H1 (cell line): ENCODE measurements around the gene RIPOR3. TPM values are rescaled to one million over a fixed set of nuclear protein-coding genes. Genes with fewer than 3 reads are reported as not detected.
A peak's percentile ranks its signal among the peaks of the same experiment; 100 is the strongest.

Experiments used
- CTCF ChIA-PET: fragments of 300-600 bp; sonication (Branson Sonifier 250); formaldehyde crosslinking; loops from one replicate; lab custom pipeline; 2021; ENCODE audit not compliant: partially characterized antibody; lab: Charles Lee
- POLR2A ChIA-PET: fragments of 300-600 bp; sonication (Branson Sonifier 250); formaldehyde crosslinking; loops from one replicate; lab custom pipeline; 2021; ENCODE audit warnings: inconsistent platforms; ENCODE audit not compliant: partially characterized antibody; lab: Charles Lee
- DNase-seq, 2 experiments: peaks; one replicate each; pipeline versions ENCODE4 v3.0.0 to v3.0.0-alpha.2; 2010 to 2022; ENCODE audit warnings: low spot score in 2 of 2, low read depth in 1 of 2, mixed read lengths in 1 of 2
- FAIRE-seq: peaks from 2 replicates; lab custom pipeline; 2011; peaks lifted over from hg19 to GRCh38; lab: Jason Lieb, UNC
- H2AFZ ChIP-seq: 2 replicates; pipeline ENCODE4 v1.8.1; 2012; ENCODE audit warnings: low read length, inconsistent platforms
- H2AK5ac ChIP-seq: 2 replicates; pipeline ENCODE4 v1.6.1; 2013; ENCODE audit warnings: low read depth, low read length
- H2BK120ac ChIP-seq: replicated peaks from 2 replicates; pipeline ENCODE3; 2013; ENCODE audit warnings: low read depth, low read length, inconsistent platforms
- H2BK12ac ChIP-seq: 2 replicates; pipeline ENCODE4 v1.6.1; 2013; ENCODE audit warnings: low read depth, low read length
- H2BK15ac ChIP-seq: 2 replicates; pipeline ENCODE4 v1.6.1; 2013; ENCODE audit warnings: low read length
- H2BK20ac ChIP-seq: 2 replicates; pipeline ENCODE4 v1.6.1; 2013; ENCODE audit warnings: low read length
- H2BK5ac ChIP-seq: 2 replicates; pipeline ENCODE4 v1.6.1; 2013; ENCODE audit warnings: low read depth, low read length
- H3K14ac ChIP-seq: 2 replicates; pipeline ENCODE4 v1.6.1; 2013; ENCODE audit warnings: inconsistent platforms; ENCODE audit not compliant: insufficient read length
- H3K18ac ChIP-seq: 2 replicates; pipeline ENCODE4 v1.6.1; 2013; ENCODE audit warnings: low read length; ENCODE audit errors: extremely low read depth
- H3K23ac ChIP-seq: 2 replicates; pipeline ENCODE4 v1.6.1; 2013; ENCODE audit warnings: inconsistent platforms; ENCODE audit not compliant: insufficient read length
- H3K23me2 ChIP-seq: 2 replicates; pipeline ENCODE4 v1.6.1; 2013; ENCODE audit warnings: low read depth, low read length
- H3K27ac ChIP-seq: 2 replicates; pipeline ENCODE4 v1.6.1; 2011; ENCODE audit warnings: low read depth, low read length, inconsistent platforms
- H3K27me3 ChIP-seq, 4 experiments: replicated peaks in 1 of 4; 1 replicate in 1 of 4; 2 replicates in 3 of 4; pipeline versions ENCODE4 v1.6.1 to v1.8.1; 2011 to 2013; ENCODE audit warnings: low read length in 3 of 4, mild to moderate bottlenecking in 3 of 4, inconsistent platforms in 2 of 4, mixed read lengths in 2 of 4, moderate library complexity in 1 of 4; ENCODE audit not compliant: control insufficient read depth in 3 of 4, insufficient read depth in 3 of 4; ENCODE audit errors: extremely low read depth in 1 of 4
- H3K36me3 ChIP-seq, 4 experiments: 2 replicates each; pipeline versions ENCODE4 v1.6.1 to v1.8.1; 2011 to 2013; ENCODE audit warnings: mild to moderate bottlenecking in 4 of 4, low read length in 3 of 4, moderate library complexity in 2 of 4, control low read depth in 1 of 4, inconsistent platforms in 1 of 4; ENCODE audit not compliant: insufficient read depth in 4 of 4, control insufficient read depth in 2 of 4
- H3K4ac ChIP-seq: replicated peaks from 2 replicates; pipeline ENCODE3; 2013; ENCODE audit warnings: low read length, low read depth, mixed read lengths, inconsistent platforms; ENCODE audit not compliant: insufficient read length
- H3K4me1 ChIP-seq, 4 experiments: replicated peaks in 1 of 4; 1 replicate in 1 of 4; 2 replicates in 3 of 4; pipeline versions ENCODE4 v1.6.1 to v1.8.1; 2011 to 2013; ENCODE audit warnings: low read length in 3 of 4, inconsistent platforms in 2 of 4, mixed read lengths in 1 of 4; ENCODE audit not compliant: insufficient read depth in 4 of 4, control insufficient read depth in 3 of 4
- H3K4me2 ChIP-seq, 2 experiments: 2 replicates each; pipeline versions ENCODE4 v1.6.1 to v1.8.1; 2011 to 2013; ENCODE audit warnings: low read depth in 2 of 2, low read length in 2 of 2, control low read depth in 1 of 2, inconsistent platforms in 1 of 2, mild to moderate bottlenecking in 1 of 2; ENCODE audit not compliant: insufficient read depth in 1 of 2
- H3K4me3 ChIP-seq, 4 experiments: fragments of 200-600, 300-600 bp in 1 of 4; sonication (generic), shearing (Covaris generic), sonication (Bioruptor Twin) in 1 of 4; 2 replicates each; pipeline versions ENCODE4 v1.5.1 to v1.8.1; 2011 to 2016; ENCODE audit warnings: low read length in 4 of 4, low read depth in 3 of 4, control low read depth in 2 of 4, inconsistent platforms in 2 of 4, mild to moderate bottlenecking in 2 of 4, mixed read lengths in 1 of 4, moderate library complexity in 1 of 4; ENCODE audit not compliant: insufficient read depth in 2 of 4; ENCODE audit errors: extremely low read depth in 1 of 4
- H3K56ac ChIP-seq: replicated peaks from 2 replicates; pipeline ENCODE3; 2013; ENCODE audit warnings: low read depth, mild to moderate bottlenecking, mixed read lengths, low read length, inconsistent platforms; ENCODE audit not compliant: insufficient read length
- H3K79me1 ChIP-seq: 2 replicates; pipeline ENCODE4 v1.6.1; 2013; ENCODE audit warnings: low read depth, low read length, control low read depth
- H3K79me2 ChIP-seq, 2 experiments: 2 replicates each; pipeline versions ENCODE4 v1.6.1 to v1.8.1; 2012 to 2013; ENCODE audit warnings: low read length in 2 of 2, mild to moderate bottlenecking in 2 of 2, inconsistent platforms in 1 of 2; ENCODE audit not compliant: insufficient read depth in 2 of 2, control insufficient read depth in 1 of 2
- H3K9ac ChIP-seq, 4 experiments: replicated peaks in 1 of 4; 1 replicate in 1 of 4; 2 replicates in 3 of 4; pipeline versions ENCODE4 v1.6.1 to v1.8.1; 2011 to 2013; ENCODE audit warnings: low read depth in 3 of 4, low read length in 3 of 4, control low read depth in 2 of 4, mild to moderate bottlenecking in 2 of 4, moderate library complexity in 2 of 4, inconsistent platforms in 1 of 4; ENCODE audit errors: extremely low read depth in 1 of 4
- H3K9me3 ChIP-seq, 2 experiments: 2 replicates each; pipeline versions ENCODE4 v1.6.1 to v1.8.1; 2012 to 2013; ENCODE audit warnings: mild to moderate bottlenecking in 2 of 2, moderate library complexity in 2 of 2, control low read depth in 1 of 2, inconsistent platforms in 1 of 2, low read depth in 1 of 2, low read length in 1 of 2, mixed read lengths in 1 of 2; ENCODE audit not compliant: insufficient read depth in 2 of 2
- H4K20me1 ChIP-seq, 2 experiments: replicated peaks in 1 of 2; 2 replicates each; pipeline versions ENCODE3 to v1.8.1; 2011 to 2013; ENCODE audit warnings: inconsistent platforms in 2 of 2, low read length in 2 of 2, mild to moderate bottlenecking in 1 of 2; ENCODE audit not compliant: insufficient read depth in 2 of 2, control insufficient read depth in 1 of 2
- H4K5ac ChIP-seq: 2 replicates; pipeline ENCODE4 v1.6.1; 2013; ENCODE audit warnings: low read length, low read depth, mixed read lengths, inconsistent platforms; ENCODE audit not compliant: insufficient read length
- H4K8ac ChIP-seq: 2 replicates; pipeline ENCODE4 v1.8.0; 2013; ENCODE audit warnings: mild to moderate bottlenecking, moderate library complexity, low read length, inconsistent platforms; ENCODE audit not compliant: insufficient read depth; ENCODE audit errors: extremely low read depth
- H4K91ac ChIP-seq: replicated peaks from 2 replicates; pipeline ENCODE3; 2013; ENCODE audit warnings: low read length, mixed read lengths, inconsistent platforms; ENCODE audit not compliant: insufficient read length
- CHD1 ChIP-seq: IDR thresholded peaks from 2 replicates; pipeline ENCODE4 v1.6.1; 2012; ENCODE audit warnings: low read depth, low read length, improper control_type of control experiment
- E2F6 ChIP-seq: IDR thresholded peaks from 2 replicates; pipeline ENCODE4 v1.6.1; 2012; ENCODE audit warnings: inconsistent platforms
- FOSL1 ChIP-seq: IDR thresholded peaks from 2 replicates; pipeline ENCODE4 v1.6.1; 2011; ENCODE audit warnings: mild to moderate bottlenecking, low read depth, low read length, moderate library complexity; ENCODE audit not compliant: insufficient read depth
- HDAC2 ChIP-seq, 2 experiments: fragments of 300-600 bp in 1 of 2; sonication (generic) in 1 of 2; IDR thresholded peaks; 2 replicates each; pipeline ENCODE4 v1.6.1; 2011 to 2012; ENCODE audit warnings: low read depth in 2 of 2, low read length in 2 of 2, mild to moderate bottlenecking in 2 of 2, moderate library complexity in 2 of 2, borderline replicate concordance in 1 of 2, inconsistent platforms in 1 of 2
- RAD21 ChIP-seq, 2 experiments: IDR thresholded peaks in 1 of 2; conservative IDR thresholded peaks in 1 of 2; 2 replicates each; pipeline ENCODE4 v1.6.1; 2011; ENCODE audit warnings: low read depth in 2 of 2, low read length in 2 of 2, improper control_type of control experiment in 1 of 2, inconsistent platforms in 1 of 2, mild to moderate bottlenecking in 1 of 2, moderate library complexity in 1 of 2
- TEAD4 ChIP-seq: IDR thresholded peaks from 2 replicates; pipeline ENCODE4 v1.6.1; 2012; ENCODE audit warnings: low read depth, low read length, inconsistent platforms, mixed read lengths
- WGBS, 2 experiments: shearing (Covaris generic) in 1 of 2; methylation state at CpG; one replicate each; pipeline versions ENCODE4 v1.1.6 to v1.1.7; 2013 to 2015; ENCODE audit warnings: low lambda C conversion rate in 2 of 2, mixed read lengths in 2 of 2, inconsistent platforms in 1 of 2, low coverage in 1 of 2, missing lambda C conversion rate in 1 of 2; ENCODE audit not compliant: insufficient replicate concordance in 2 of 2, insufficient coverage in 1 of 2, insufficient read length in 1 of 2; ENCODE audit errors: extremely low coverage in 1 of 2, missing lambda C conversion rate in 1 of 2; 5-methylcytosine and 5-hydroxymethylcytosine counted together
- polyA plus RNA-seq, 7 experiments: library from polyadenylated mRNA; depleted of rRNA in 3 of 7; stranded (reverse) in 5 of 7; unstranded in 2 of 7; fragments of >200 nt in 5 of 7; fragments of 200-250 nt in 2 of 7; gene quantifications; 1 replicate in 5 of 7; 2 replicates in 1 of 7; 4 replicates in 1 of 7; pipeline versions ENCODE4 v1.2.1 to v1.2.3, GENCODE V29; 2011 to 2013; ENCODE audit warnings: missing spikeins in 2 of 7, mixed read lengths in 2 of 7
- total RNA-seq: library from RNA; stranded (reverse); fragmentation: NEBNext Ultra II Directional; extraction: Animal tissue kit (Norgen Biotek cat#: 25700); gene quantifications from 2 replicates; pipeline ENCODE4 v1.2.1, GENCODE V29; 2021
- TF ChIP-seq, protein P1 (sequence below), 3 experiments: IDR thresholded peaks; 1 replicate in 2 of 3; 2 replicates in 1 of 3; pipeline versions ENCODE4 v1.5.1 to v1.6.1; 2011; ENCODE audit warnings: low read length in 3 of 3, mild to moderate bottlenecking in 3 of 3, inconsistent platforms in 2 of 3, low read depth in 1 of 3, moderate library complexity in 1 of 3; ENCODE audit not compliant: insufficient read depth in 1 of 3; ENCODE audit errors: control extremely low read depth in 1 of 3

The RIPOR3 gene
- total and polyA plus RNA-seq, 2 of the 8 experiments (the other 6 are each of a cell fraction or from before 2014, with no cell fraction given), result 3.6 to 4.5 TPM

- H3K23ac ChIP-seq, result no peak overlapping the region
- no peaks in the 10 kb centered on the region for H3K79me2 ChIP-seq
- H3K9me3 ChIP-seq, result no peaks in the 10 kb centered on the region
- no peaks in the 10 kb centered on the region; the same call in 1 of the 2 replicates for H3K79me1 ChIP-seq
- TF ChIP-seq TEAD4 (0 out of 2 replicates have a peak, but pooled peaks have one; percentile 25), RAD21 (IDR thresholded peaks at IDR 0.05 in 1 of 2, conservative IDR thresholded peaks at IDR 0.05 in 1 of 2; ENCODE audit: low read depth in 2 of 2, low read length in 2 of 2) (peak; percentile 87 to 88), CHD1 (no peak), HDAC2 (IDR thresholded peaks at IDR 0.05; ENCODE audit: borderline replicate concordance in 1 of 2, low read depth in 2 of 2, low read length in 2 of 2) (no peak), E2F6 (no peak), FOSL1 (no peak)
- TF ChIP-seq, protein P1, sequence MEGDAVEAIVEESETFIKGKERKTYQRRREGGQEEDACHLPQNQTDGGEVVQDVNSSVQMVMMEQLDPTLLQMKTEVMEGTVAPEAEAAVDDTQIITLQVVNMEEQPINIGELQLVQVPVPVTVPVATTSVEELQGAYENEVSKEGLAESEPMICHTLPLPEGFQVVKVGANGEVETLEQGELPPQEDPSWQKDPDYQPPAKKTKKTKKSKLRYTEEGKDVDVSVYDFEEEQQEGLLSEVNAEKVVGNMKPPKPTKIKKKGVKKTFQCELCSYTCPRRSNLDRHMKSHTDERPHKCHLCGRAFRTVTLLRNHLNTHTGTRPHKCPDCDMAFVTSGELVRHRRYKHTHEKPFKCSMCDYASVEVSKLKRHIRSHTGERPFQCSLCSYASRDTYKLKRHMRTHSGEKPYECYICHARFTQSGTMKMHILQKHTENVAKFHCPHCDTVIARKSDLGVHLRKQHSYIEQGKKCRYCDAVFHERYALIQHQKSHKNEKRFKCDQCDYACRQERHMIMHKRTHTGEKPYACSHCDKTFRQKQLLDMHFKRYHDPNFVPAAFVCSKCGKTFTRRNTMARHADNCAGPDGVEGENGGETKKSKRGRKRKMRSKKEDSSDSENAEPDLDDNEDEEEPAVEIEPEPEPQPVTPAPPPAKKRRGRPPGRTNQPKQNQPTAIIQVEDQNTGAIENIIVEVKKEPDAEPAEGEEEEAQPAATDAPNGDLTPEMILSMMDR (IDR thresholded peaks at IDR 0.05; ENCODE audit: control extremely low read depth in 1 of 3, insufficient read depth in 1 of 3, low read depth in 1 of 3, low read length in 3 of 3), result peak; percentile 79 to 89 (median 86)
- no peak overlapping the region for H3K9ac ChIP-seq
- H2BK20ac ChIP-seq, result no peak overlapping the region
- H2BK120ac ChIP-seq, result no peak overlapping the region
- POLR2A ChIA-PET, result no interaction called here
- FAIRE-seq, result no peak
- CTCF ChIA-PET, result interaction anchor here (0.8 to 2.1 kb wide), 25 partner anchors 8 to 394 kb away, joined by 3 to 12 read pairs (median 3); no protein-coding TSS in a partner anchor
- H2BK15ac ChIP-seq, result no peak overlapping the region
- H3K36me3 ChIP-seq, result peaks cover 11 to 33% (median 21%) of the 10 kb centered on the region in 4 experiments; a peak in 7 of 8 replicates
- no peaks in the 10 kb centered on the region for H3K4me1 ChIP-seq
- no peak overlapping the region for H4K91ac ChIP-seq
- H4K8ac ChIP-seq, result no peak overlapping the region
- peaks cover 4 to 5% of the 10 kb centered on the region in 2 experiments for H4K20me1 ChIP-seq
- H3K4ac ChIP-seq, result no peak overlapping the region
- WGBS, 2 experiments, result 65% methylated on average over 17 of the region's 17 CpGs; no CpG with 5 or more reads in 1 of the 2 experiments
- H3K27me3 ChIP-seq, result no peaks in the 10 kb centered on the region
- H2BK12ac ChIP-seq, result no peak overlapping the region
- DNase-seq, result peak in 1 of 2 experiments; percentile 91
- H3K18ac ChIP-seq, result no peak overlapping the region
- no peak overlapping the region for H2AFZ ChIP-seq
- H3K27ac ChIP-seq, result no peak overlapping the region
- H3K4me2 ChIP-seq, result no peak overlapping the region
- no peak overlapping the region for H4K5ac ChIP-seq
- no peak overlapping the region for H2BK5ac ChIP-seq
- H3K56ac ChIP-seq, result no peak overlapping the region
- H2AK5ac ChIP-seq, result no peak overlapping the region
- H3K4me3 ChIP-seq, result no peak overlapping the region
- no peak overlapping the region for H3K14ac ChIP-seq
- no peaks in the 10 kb centered on the region for H3K23me2 ChIP-seq
Measured at GRCh38 chr20:50580016-50580747, 111.2 kb downstream of the RIPOR3 start.
